Activated CD8-positive, alpha-beta memory T cell treated with anti-CD3 and anti-CD28 coated beads, Interleukin-2, amount 50 U/mL, for 1 hour (primary cell): ENCODE data around the gene JPH2.
"Not testable (repeated sequence)": the region's sequence is repeated elsewhere in the genome, so short reads cannot be mapped to it uniquely, and the experiment has no call there.

Source experiments
- DNase-seq: peaks from one replicate; pipeline ENCODE4 v3.0.0-alpha.2; 2020; ENCODE audit errors: extremely low read depth

JPH2 gene

GRCh38 chr20:44159125-44159524 is 27.9 kb downstream of the JPH2 start:
- DNase-seq = no peak

- DNase-seq = no peak
These were observed 29.9 kb downstream of the JPH2 start for GRCh38 chr20:44157061-44157460.

GRCh38 chr20:44154521-44155001 is 32.4 kb downstream of the JPH2 start:
- DNase-seq = no peak

- DNase-seq = no peak
These were observed 33.3 kb downstream of the JPH2 start for GRCh38 chr20:44153636-44154043.

GRCh38 chr20:44151621-44152416 is 35.2 kb downstream of the JPH2 start:
- no peak for DNase-seq

GRCh38 chr20:44146272-44146671 is 40.7 kb downstream of the JPH2 start:
- no peak for DNase-seq

GRCh38 chr20:44145131-44145775 is 41.7 kb downstream of the JPH2 start:
- DNase-seq = no peak

GRCh38 chr20:44143936-44144335 is 43.1 kb downstream of the JPH2 start:
- DNase-seq = no peak

- DNase-seq = no peak
These were observed 44.6 kb downstream of the JPH2 start for GRCh38 chr20:44142413-44142812.

GRCh38 chr20:44141873-44142272 is 45.1 kb downstream of the JPH2 start:
- DNase-seq = no peak

- DNase-seq = no peak
These were observed 48.1 kb downstream of the JPH2 start for GRCh38 chr20:44138867-44139266.

GRCh38 chr20:44137266-44137801 is 49.7 kb downstream of the JPH2 start:
- no peak for DNase-seq

- no peak for DNase-seq
These were observed 50.3 kb downstream of the JPH2 start for GRCh38 chr20:44136579-44137265.

GRCh38 chr20:44135417-44136204 is 51.4 kb downstream of the JPH2 start:
- DNase-seq = no peak

- DNase-seq = no peak
These were observed 52.0 kb downstream of the JPH2 start for GRCh38 chr20:44135012-44135412.

GRCh38 chr20:44133424-44133823 is 53.6 kb downstream of the JPH2 start:
- no peak for DNase-seq

GRCh38 chr20:44131704-44132103 is 55.3 kb downstream of the JPH2 start:
- DNase-seq = no peak

- DNase-seq = no peak
These were observed 56.9 kb downstream of the JPH2 start for GRCh38 chr20:44129911-44130718.

- not testable (repeated sequence) for DNase-seq
These were observed 57.7 kb downstream of the JPH2 start for GRCh38 chr20:44129300-44129699.

GRCh38 chr20:44126445-44126844 is 60.5 kb downstream of the JPH2 start:
- no peak for DNase-seq
